ENCODE results near the gene PFKFB3.

GRCh38 chr10:6197321-6197720 lies 5.4 kb upstream of the PFKFB3 start:
- no peak for TF ChIP-seq GATA2 (IDR thresholded peaks at IDR 0.05; ENCODE audit: low read depth, low read length)
- TF ChIP-seq GATA3 (IDR thresholded peaks at IDR 0.05; ENCODE audit: low read depth, low read length): no peak
